SK-N-SH treated with all-trans-retinoic acid at 6 μM for 48 hours (cell line): ENCODE measurements around the gene C1orf159.

Source experiments
- ATAC-seq: fragments of 200-7000 bp; cut with Tn5 transposase; 3 replicates; pipeline ENCODE4 v1.9.1; 2020; ENCODE audit warnings: mild to moderate bottlenecking, moderate library complexity
- ARNTL ChIP-seq: fragments of 450-650 bp; formaldehyde crosslinking; IDR thresholded peaks from 2 replicates; pipeline ENCODE4 v1.5.0; 2020; ENCODE audit warnings: low read depth, mild to moderate bottlenecking, moderate library complexity, borderline replicate concordance
- CREB5 ChIP-seq: fragments of 250-450 bp; sonication (Bioruptor Pico); IDR thresholded peaks from 2 replicates; pipeline ENCODE4 v1.5.1; 2020; ENCODE audit warnings: low read depth, mild to moderate bottlenecking, moderate library complexity
- CSDC2 ChIP-seq: fragments of 250-450 bp; sonication (Bioruptor Pico); IDR thresholded peaks from 2 replicates; pipeline ENCODE4 v1.5.0; 2020; ENCODE audit warnings: mild to moderate bottlenecking, moderate library complexity
- CSRNP3 ChIP-seq: fragments of 250-450 bp; sonication (Bioruptor Pico); IDR thresholded peaks from 2 replicates; pipeline ENCODE4 v1.5.1; 2021; ENCODE audit warnings: mild to moderate bottlenecking, moderate library complexity
- ESRRG ChIP-seq: fragments of 250-450 bp; sonication (Bioruptor Pico); IDR thresholded peaks from 2 replicates; pipeline ENCODE4 v1.6.1; 2021; ENCODE audit warnings: mild to moderate bottlenecking
- GLIS3 ChIP-seq: fragments of 250-450 bp; sonication (Bioruptor Pico); IDR thresholded peaks from 2 replicates; pipeline ENCODE4 v1.5.0; 2020; ENCODE audit warnings: mild to moderate bottlenecking, moderate library complexity
- ISL1 ChIP-seq: fragments of 250-450 bp; sonication (Bioruptor Pico); IDR thresholded peaks from 2 replicates; pipeline ENCODE4 v2.1.2; 2022; ENCODE audit warnings: mild to moderate bottlenecking, moderate library complexity
- OSR1 ChIP-seq: fragments of 250-450 bp; sonication (Bioruptor Pico); IDR thresholded peaks from 2 replicates; pipeline ENCODE4 v1.8.0; 2022; ENCODE audit warnings: moderate library complexity, mild to moderate bottlenecking, inconsistent platforms
- PATZ1 ChIP-seq: fragments of 250-450 bp; sonication (Bioruptor Pico); IDR thresholded peaks from 2 replicates; pipeline ENCODE4 v1.8.0; 2020; ENCODE audit warnings: mild to moderate bottlenecking, moderate library complexity, borderline replicate concordance
- POU6F1 ChIP-seq: fragments of 250-450 bp; sonication (Bioruptor Pico); IDR thresholded peaks from 2 replicates; pipeline ENCODE4 v1.8.0; 2021; ENCODE audit warnings: low read depth, mild to moderate bottlenecking, moderate library complexity, borderline replicate concordance
- PPARA ChIP-seq: fragments of 250-450 bp; sonication (Bioruptor Pico); IDR thresholded peaks from 2 replicates; pipeline ENCODE4 v1.5.0; 2020; ENCODE audit warnings: mild to moderate bottlenecking, borderline replicate concordance
- RARB ChIP-seq: fragments of 250-450 bp; sonication (Bioruptor Pico); IDR thresholded peaks from 2 replicates; pipeline ENCODE4 v1.8.0; 2021; ENCODE audit warnings: mild to moderate bottlenecking, moderate library complexity
- SNAI2 ChIP-seq: fragments of 250-450 bp; sonication (Bioruptor Pico); IDR thresholded peaks from 2 replicates; pipeline ENCODE4 v1.5.0; 2020; ENCODE audit warnings: mild to moderate bottlenecking, moderate library complexity
- TCF4 ChIP-seq: fragments of 250-450 bp; sonication (Bioruptor Pico); IDR thresholded peaks from 2 replicates; pipeline ENCODE4 v1.8.0; 2021; ENCODE audit warnings: mild to moderate bottlenecking, moderate library complexity, borderline replicate concordance
- TSHZ2 ChIP-seq: fragments of 250-450 bp; sonication (Bioruptor Pico); IDR thresholded peaks from 2 replicates; pipeline ENCODE4 v1.5.0; 2020; ENCODE audit warnings: mild to moderate bottlenecking, moderate library complexity
- ZC3H10 ChIP-seq: fragments of 250-450 bp; sonication (Bioruptor Pico); IDR thresholded peaks from 2 replicates; pipeline ENCODE4 v1.5.1; 2021; ENCODE audit warnings: mild to moderate bottlenecking, moderate library complexity
- ZFP3 ChIP-seq: fragments of 250-450 bp; sonication (Bioruptor Pico); IDR thresholded peaks from 2 replicates; pipeline ENCODE4 v1.5.0; 2020; ENCODE audit warnings: mild to moderate bottlenecking, moderate library complexity
- ZFP30 ChIP-seq: fragments of 450-650 bp; formaldehyde crosslinking; IDR thresholded peaks from 2 replicates; pipeline ENCODE4 v1.5.0; 2022; ENCODE audit warnings: mild to moderate bottlenecking, moderate library complexity

The C1orf159 gene

GRCh38 chr1:1148569-1148968 lies 32.7 kb upstream of the C1orf159 start:
- TF ChIP-seq PATZ1 (CRISPR knock-in tag), result no peak
- no peak for TF ChIP-seq ISL1 (CRISPR knock-in tag)
- no peak for TF ChIP-seq CSRNP3 (CRISPR knock-in tag)
- TF ChIP-seq CREB5 (CRISPR knock-in tag), result no peak
- TF ChIP-seq ZFP30 (CRISPR knock-in tag), result no peak
- no peak for TF ChIP-seq ZFP3 (CRISPR knock-in tag)
- no peak for TF ChIP-seq RARB (CRISPR knock-in tag)
- no peak for TF ChIP-seq GLIS3 (CRISPR knock-in tag)
- TF ChIP-seq PPARA (CRISPR knock-in tag), result no peak
- no peak for TF ChIP-seq CSDC2 (CRISPR knock-in tag)
- no peak for TF ChIP-seq SNAI2
- no peak for TF ChIP-seq TSHZ2 (CRISPR knock-in tag)
- no peak for TF ChIP-seq POU6F1 (CRISPR knock-in tag)
- TF ChIP-seq TCF4 (CRISPR knock-in tag), result no peak
- ATAC-seq, result no peak

- TF ChIP-seq PPARA (CRISPR knock-in tag) (no peak), ARNTL (no peak), CSRNP3 (CRISPR knock-in tag) (no peak), POU6F1 (CRISPR knock-in tag) (no peak), ESRRG (CRISPR knock-in tag) (no peak)
- ATAC-seq, result no peak
Observed at GRCh38 chr1:1148061-1148460, 32.2 kb upstream of the C1orf159 start.

- TF ChIP-seq CSDC2 (CRISPR knock-in tag) (no peak), PPARA (CRISPR knock-in tag) (no peak), GLIS3 (CRISPR knock-in tag) (no peak), OSR1 (CRISPR knock-in tag) (no peak), ZC3H10 (CRISPR knock-in tag) (no peak), TCF4 (CRISPR knock-in tag) (no peak), SNAI2 (no peak)
Observed at GRCh38 chr1:1146596-1146995, 30.7 kb upstream of the C1orf159 start.

More at GRCh38 chr1:1146596-1146995, 30.7 kb upstream of the C1orf159 start:
- no peak for ATAC-seq
